ENCODE data around the gene PDE6C.

Gene PDE6C

DNA sequence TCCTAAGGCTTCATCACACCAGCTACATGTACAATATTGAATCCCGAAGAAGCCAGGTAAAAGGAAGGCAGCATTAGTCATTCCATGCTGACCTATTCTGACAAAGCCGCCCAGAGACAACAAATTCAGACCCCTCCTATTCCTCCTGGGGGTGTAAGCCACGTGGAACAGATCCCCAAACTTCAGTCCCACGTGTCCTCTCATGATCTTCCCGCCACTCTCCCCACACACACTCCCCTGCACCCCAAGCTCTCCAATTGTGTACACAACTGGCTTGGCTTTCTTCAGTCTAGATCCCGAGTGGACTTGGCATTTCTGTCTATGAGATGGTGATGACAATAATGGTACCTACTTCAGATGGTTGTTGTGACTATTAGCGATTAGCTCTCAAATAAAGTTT is 8.6 kb downstream of the PDE6C start:
- Histone ChIP-seq H3K27ac (no peak overlapping the region), H3K36me3 (replicated peaks) (no peaks in the 10 kb centered on the region), H3K27me3 (replicated peaks) (no peaks in the 10 kb centered on the region), H3K4me3 (ENCODE audit: low read depth, low read length) (no peak overlapping the region)
- in situ Hi-C loops (cut with HindIII; ENCODE audit: low pct_ligation_motif_present, low sequenced_read_pairs): no loop called here
- TF ChIP-seq, protein P1, sequence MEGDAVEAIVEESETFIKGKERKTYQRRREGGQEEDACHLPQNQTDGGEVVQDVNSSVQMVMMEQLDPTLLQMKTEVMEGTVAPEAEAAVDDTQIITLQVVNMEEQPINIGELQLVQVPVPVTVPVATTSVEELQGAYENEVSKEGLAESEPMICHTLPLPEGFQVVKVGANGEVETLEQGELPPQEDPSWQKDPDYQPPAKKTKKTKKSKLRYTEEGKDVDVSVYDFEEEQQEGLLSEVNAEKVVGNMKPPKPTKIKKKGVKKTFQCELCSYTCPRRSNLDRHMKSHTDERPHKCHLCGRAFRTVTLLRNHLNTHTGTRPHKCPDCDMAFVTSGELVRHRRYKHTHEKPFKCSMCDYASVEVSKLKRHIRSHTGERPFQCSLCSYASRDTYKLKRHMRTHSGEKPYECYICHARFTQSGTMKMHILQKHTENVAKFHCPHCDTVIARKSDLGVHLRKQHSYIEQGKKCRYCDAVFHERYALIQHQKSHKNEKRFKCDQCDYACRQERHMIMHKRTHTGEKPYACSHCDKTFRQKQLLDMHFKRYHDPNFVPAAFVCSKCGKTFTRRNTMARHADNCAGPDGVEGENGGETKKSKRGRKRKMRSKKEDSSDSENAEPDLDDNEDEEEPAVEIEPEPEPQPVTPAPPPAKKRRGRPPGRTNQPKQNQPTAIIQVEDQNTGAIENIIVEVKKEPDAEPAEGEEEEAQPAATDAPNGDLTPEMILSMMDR (IDR thresholded peaks at IDR 0.05; ENCODE audit: low read depth, low read length, missing control alignments): no peak
- no peak for DNase-seq

DNA sequence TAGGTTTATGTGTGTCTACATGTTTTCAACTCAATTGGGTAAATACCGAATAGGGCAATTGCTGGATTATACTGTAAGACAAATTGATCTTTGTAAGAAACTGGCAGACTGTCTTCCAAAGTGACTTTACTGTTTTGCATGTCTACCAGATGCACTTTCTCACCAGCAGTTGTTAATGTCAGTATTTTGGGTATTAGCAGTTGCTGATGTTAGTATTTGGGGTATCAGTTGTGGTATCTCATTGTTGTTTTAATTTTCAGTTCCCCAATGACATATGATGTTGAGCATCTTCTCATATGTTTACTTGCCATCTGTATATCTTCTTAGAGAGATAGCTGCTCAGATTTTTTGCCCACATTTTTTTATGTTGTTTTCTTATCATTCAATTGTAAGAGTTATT is 10.6 kb downstream of the PDE6C start:
- DNase-seq: no peak
- TF ChIP-seq, protein P1 (IDR thresholded peaks at IDR 0.05; ENCODE audit: low read depth, low read length, missing control alignments): no peak
- Histone ChIP-seq H3K27ac (no peak overlapping the region), H3K36me3 (replicated peaks) (no peaks in the 10 kb centered on the region), H3K27me3 (replicated peaks) (no peaks in the 10 kb centered on the region), H3K4me3 (ENCODE audit: low read depth, low read length) (no peak overlapping the region)
- in situ Hi-C loops (cut with HindIII; ENCODE audit: low pct_ligation_motif_present, low sequenced_read_pairs): no loop called here

DNA sequence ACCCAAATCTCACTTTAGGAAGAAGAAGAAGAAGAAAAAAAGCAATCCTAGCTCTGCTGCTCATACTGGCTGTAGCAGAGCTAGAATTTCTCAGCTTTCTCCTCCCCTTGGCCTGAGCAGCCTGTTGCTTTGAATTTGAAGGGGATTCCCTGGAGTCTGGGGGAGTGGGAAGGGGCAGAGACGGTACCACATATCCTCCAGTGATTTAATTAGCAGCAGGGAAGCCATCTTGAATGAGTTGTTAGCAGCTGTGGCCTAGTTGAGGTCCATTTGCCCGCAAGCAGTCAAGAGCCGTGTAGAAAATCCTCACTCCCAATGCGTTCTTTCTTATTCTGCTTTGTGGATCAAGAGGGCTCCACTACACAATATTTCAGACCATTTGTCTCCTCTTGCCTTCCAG is 16.5 kb downstream of the PDE6C start:
- Histone ChIP-seq H3K36me3 (replicated peaks) (no peaks in the 10 kb centered on the region), H3K27ac (no peak overlapping the region), H3K4me3 (ENCODE audit: low read depth, low read length) (no peak overlapping the region), H3K27me3 (replicated peaks) (no peaks in the 10 kb centered on the region)
- TF ChIP-seq, protein P1 (IDR thresholded peaks at IDR 0.05; ENCODE audit: low read depth, low read length, missing control alignments): no peak
- in situ Hi-C loops (cut with HindIII; ENCODE audit: low pct_ligation_motif_present, low sequenced_read_pairs): no loop called here
- DNase-seq: no peak

DNA sequence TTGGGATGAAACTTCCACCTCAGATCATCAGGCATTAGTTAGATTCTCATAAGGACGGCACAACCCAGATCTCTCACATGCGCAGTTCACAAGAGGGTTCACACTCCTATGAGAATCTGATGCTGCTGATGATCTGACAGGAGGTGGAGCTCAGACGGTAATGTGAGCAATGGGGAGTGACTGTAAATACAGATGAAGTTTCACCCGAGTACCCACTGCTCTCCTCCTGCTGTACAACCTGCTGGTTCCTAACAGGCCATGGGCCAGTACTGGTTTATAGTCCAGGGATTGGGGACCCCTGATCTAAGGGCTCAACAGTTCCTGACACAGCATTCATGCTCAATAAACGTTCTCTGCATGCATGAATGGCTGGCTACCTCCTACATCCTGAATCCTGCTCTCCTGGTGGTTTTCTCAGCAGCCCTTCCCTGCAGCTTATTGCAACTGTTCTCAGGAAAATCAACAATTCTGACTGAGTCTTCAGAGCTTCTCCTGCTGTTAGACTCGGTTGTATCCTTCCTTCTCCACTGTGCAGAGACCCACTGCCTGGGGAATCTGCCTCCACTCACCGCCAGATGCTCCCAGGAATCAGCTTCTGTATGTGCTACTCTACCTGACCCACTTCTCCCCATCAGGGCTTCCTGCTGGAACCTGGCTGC is 17.4 kb downstream of the PDE6C start:
- TF ChIP-seq, protein P1 (IDR thresholded peaks at IDR 0.05; ENCODE audit: low read depth, low read length, missing control alignments): no peak
- no peak for DNase-seq
- in situ Hi-C loops (cut with HindIII; ENCODE audit: low pct_ligation_motif_present, low sequenced_read_pairs): no loop called here
- Histone ChIP-seq H3K27ac (no peak overlapping the region), H3K4me3 (ENCODE audit: low read depth, low read length) (no peak overlapping the region), H3K36me3 (replicated peaks) (no peaks in the 10 kb centered on the region), H3K27me3 (replicated peaks) (no peaks in the 10 kb centered on the region)

DNA sequence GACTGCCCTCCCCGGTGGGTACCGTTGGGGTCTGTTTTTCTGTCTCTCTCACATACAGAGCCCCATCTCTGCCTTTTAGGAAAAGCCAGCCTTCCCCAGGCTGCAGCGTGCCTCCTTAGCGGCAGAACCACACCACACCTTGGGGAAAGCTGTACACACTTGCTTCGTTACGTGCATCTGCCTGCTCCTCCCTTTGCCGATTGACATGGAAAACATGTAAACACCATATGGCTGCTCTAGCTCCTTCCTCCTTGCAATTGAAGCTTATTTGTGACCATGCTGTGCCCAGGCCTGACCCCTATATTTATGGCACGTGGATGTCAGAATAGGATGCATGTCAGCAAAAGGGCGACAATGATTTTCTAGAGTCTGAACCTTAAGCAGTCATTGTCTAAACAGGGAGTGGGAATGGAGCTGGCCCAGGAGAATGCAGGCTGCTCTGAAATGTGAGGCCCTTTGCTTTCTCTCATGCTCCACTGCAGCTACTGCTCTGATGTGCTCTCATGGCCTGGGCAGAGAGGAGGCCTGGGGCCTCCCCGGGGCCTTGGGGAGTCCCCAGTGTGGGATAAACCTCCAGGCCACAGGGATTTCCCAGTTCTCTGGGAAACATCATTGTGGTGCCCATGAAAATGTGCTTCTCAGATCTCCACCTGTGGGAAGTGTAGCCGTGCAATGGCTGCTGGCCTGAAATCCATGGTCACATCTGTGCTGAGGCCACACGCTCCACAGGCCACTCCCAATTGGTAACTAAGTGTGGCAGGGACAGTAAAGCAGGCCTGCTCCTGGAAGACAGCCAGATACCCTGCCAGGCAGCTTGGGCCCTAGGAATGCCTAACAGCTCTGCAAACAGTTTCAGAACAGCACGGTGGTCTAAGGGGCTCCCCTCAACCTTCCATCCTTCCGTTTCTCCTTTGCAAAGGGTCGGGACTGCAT is 18.6 kb downstream of the PDE6C start:
- TF ChIP-seq, protein P1 (IDR thresholded peaks at IDR 0.05; ENCODE audit: low read depth, low read length, missing control alignments): no peak
- DNase-seq: no peak
- Histone ChIP-seq H3K4me3 (ENCODE audit: low read depth, low read length) (no peak overlapping the region), H3K27me3 (replicated peaks) (no peaks in the 10 kb centered on the region), H3K27ac (no peak overlapping the region), H3K36me3 (replicated peaks) (no peaks in the 10 kb centered on the region)
- in situ Hi-C loops (cut with HindIII; ENCODE audit: low pct_ligation_motif_present, low sequenced_read_pairs): no loop called here

All from brain microvascular endothelial cell (primary cell).